GM12878 (cell line): ENCODE results near the gene PMS1. TPM values are rescaled to one million over a fixed set of nuclear protein-coding genes. Genes with fewer than 3 reads are reported as not detected.

Experiments used
- ASH2L ChIP-seq: fragments of 300-600, 200-600 bp; sonication (generic); IDR thresholded peaks from 2 replicates; pipeline ENCODE4 v1.6.1; 2017; ENCODE audit warnings: low read depth, mild to moderate bottlenecking, borderline replicate concordance
- ATF7 ChIP-seq: fragments of 450-650 bp; IDR thresholded peaks from 2 replicates; pipeline ENCODE4 v1.6.1; 2016; ENCODE audit warnings: low read depth, mild to moderate bottlenecking
- BRCA1 ChIP-seq: IDR thresholded peaks from 2 replicates; pipeline ENCODE4 v1.6.1; 2011; ENCODE audit warnings: low read depth, low read length, improper control_type of control experiment
- CBFB ChIP-seq: IDR thresholded peaks from 2 replicates; pipeline ENCODE4 v1.6.1; 2016; ENCODE audit warnings: antibody characterized with exemption, low read depth
- CEBPZ ChIP-seq: fragments of 150-350 bp; IDR thresholded peaks from 2 replicates; pipeline ENCODE4 v1.6.1; 2016; ENCODE audit warnings: low read depth, low read length
- E4F1 ChIP-seq: fragments of 450-650 bp; IDR thresholded peaks from 2 replicates; pipeline ENCODE4 v1.6.1; 2018; ENCODE audit warnings: borderline replicate concordance, mild to moderate bottlenecking; ENCODE audit not compliant: partially characterized antibody
- EED ChIP-seq: sonication (generic); IDR thresholded peaks from 2 replicates; pipeline ENCODE4 v1.6.1; 2016; ENCODE audit warnings: antibody characterized with exemption, low read depth
- EGR1 ChIP-seq, 2 experiments: IDR thresholded peaks; 1 replicate in 1 of 2; 2 replicates in 1 of 2; pipeline ENCODE4 v1.6.1; 2011 to 2012; ENCODE audit warnings: low read depth in 2 of 2, low read length in 2 of 2, borderline replicate concordance in 1 of 2, mild to moderate bottlenecking in 1 of 2, moderate library complexity in 1 of 2
- ELK1 ChIP-seq: IDR thresholded peaks from 2 replicates; pipeline ENCODE4 v1.6.1; 2012; ENCODE audit warnings: low read depth, low read length, improper control_type of control experiment
- MXI1 ChIP-seq: fragments of 150-350 bp; IDR thresholded peaks from 2 replicates; pipeline ENCODE4 v1.6.1; 2011; ENCODE audit warnings: low read depth, mild to moderate bottlenecking, inconsistent platforms, low read length, improper control_type of control experiment
- NBN ChIP-seq: fragments of 450-650 bp; IDR thresholded peaks from 2 replicates; pipeline ENCODE4 v1.6.1; 2016
- PML ChIP-seq: IDR thresholded peaks from 2 replicates; pipeline ENCODE4 v1.6.1; 2012; ENCODE audit warnings: low read length, inconsistent platforms
- POLR2A ChIP-seq: IDR thresholded peaks from 2 replicates; pipeline ENCODE4 v1.6.1; 2011; ENCODE audit warnings: low read depth, mild to moderate bottlenecking, low read length
- SPI1 ChIP-seq: IDR thresholded peaks from 2 replicates; pipeline ENCODE4 v1.6.1; 2011; ENCODE audit warnings: low read depth, mild to moderate bottlenecking, low read length, moderate library complexity, borderline replicate concordance; ENCODE audit not compliant: insufficient read depth
- SRF ChIP-seq, 2 experiments: IDR thresholded peaks; 2 replicates each; pipeline ENCODE4 v1.6.1; 2011; ENCODE audit warnings: low read depth in 2 of 2, low read length in 2 of 2, mild to moderate bottlenecking in 1 of 2, moderate library complexity in 1 of 2
- polyA plus RNA-seq, 11 experiments: library from polyadenylated mRNA; depleted of rRNA in 4 of 11; unstranded in 6 of 11; stranded (reverse) in 5 of 11; fragments of >200 nt; fragmentation: Nextera tagmentation in 4 of 11; fragmentation: Illumina TruSeq in 1 of 11; extraction: Ambion mirVana in 4 of 11; extraction: Trizol in 1 of 11; gene quantifications; 1 replicate in 1 of 11; 2 replicates in 10 of 11; pipeline versions ENCODE4 v1.2.1 to v1.2.3, GENCODE V29; 2011 to 2016; ENCODE audit warnings: inconsistent platforms in 2 of 11, missing spikeins in 2 of 11, low read depth in 1 of 11
- total RNA-seq, 4 experiments: library from RNA; depleted of rRNA in 3 of 4; stranded (reverse); fragments of >200 nt in 3 of 4; fragmentation: Illumina TruSeq in 1 of 4; extraction: Trizol in 1 of 4; gene quantifications; 2 replicates each; pipeline versions ENCODE4 v1.2.1 to v1.2.3, GENCODE V29; 2013 to 2021
- TF ChIP-seq, protein P1 (sequence below): fragments of 450-650 bp; IDR thresholded peaks from 2 replicates; pipeline ENCODE4 v1.6.1; 2017; ENCODE audit warnings: mild to moderate bottlenecking, low read depth, inconsistent platforms; ENCODE audit not compliant: poor library complexity, severe bottlenecking

Gene PMS1
- total and polyA plus RNA-seq, 10 of the 15 experiments (the other 5 are each of a cell fraction or from before 2014, with no cell fraction given) = 18.7 to 50.6 (median 29.5) TPM

- peak; percentile 47 for TF ChIP-seq EED
- TF ChIP-seq CEBPZ = no peak
- TF ChIP-seq MXI1 = peak; percentile 94
- TF ChIP-seq NBN = peak; percentile 83
- TF ChIP-seq EGR1 (IDR thresholded peaks at IDR 0.05; ENCODE audit: borderline replicate concordance in 1 of 2, low read depth in 2 of 2, low read length in 2 of 2) = peak; percentile 43 to 87; a peak in 2 of 3 replicates
- 0 out of 2 replicates have a peak, but pooled peaks have one; percentile 62 for TF ChIP-seq ASH2L
- TF ChIP-seq, protein P1, sequence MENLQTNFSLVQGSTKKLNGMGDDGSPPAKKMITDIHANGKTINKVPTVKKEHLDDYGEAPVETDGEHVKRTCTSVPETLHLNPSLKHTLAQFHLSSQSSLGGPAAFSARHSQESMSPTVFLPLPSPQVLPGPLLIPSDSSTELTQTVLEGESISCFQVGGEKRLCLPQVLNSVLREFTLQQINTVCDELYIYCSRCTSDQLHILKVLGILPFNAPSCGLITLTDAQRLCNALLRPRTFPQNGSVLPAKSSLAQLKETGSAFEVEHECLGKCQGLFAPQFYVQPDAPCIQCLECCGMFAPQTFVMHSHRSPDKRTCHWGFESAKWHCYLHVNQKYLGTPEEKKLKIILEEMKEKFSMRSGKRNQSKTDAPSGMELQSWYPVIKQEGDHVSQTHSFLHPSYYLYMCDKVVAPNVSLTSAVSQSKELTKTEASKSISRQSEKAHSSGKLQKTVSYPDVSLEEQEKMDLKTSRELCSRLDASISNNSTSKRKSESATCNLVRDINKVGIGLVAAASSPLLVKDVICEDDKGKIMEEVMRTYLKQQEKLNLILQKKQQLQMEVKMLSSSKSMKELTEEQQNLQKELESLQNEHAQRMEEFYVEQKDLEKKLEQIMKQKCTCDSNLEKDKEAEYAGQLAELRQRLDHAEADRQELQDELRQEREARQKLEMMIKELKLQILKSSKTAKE = no peak
- peak in 1 of 2 experiments; percentile 52; a peak in 1 of 4 replicates for TF ChIP-seq SRF (IDR thresholded peaks at IDR 0.05; ENCODE audit: low read depth in 2 of 2, low read length in 2 of 2)
- TF ChIP-seq CBFB = peak; percentile 16; the same call in 1 of the 2 replicates
- no peak for TF ChIP-seq BRCA1
- no peak for TF ChIP-seq SPI1
- TF ChIP-seq PML = peak; percentile 99
- TF ChIP-seq E4F1 = peak; percentile 91
- 0 out of 2 replicates have a peak, but pooled peaks have one; percentile 17 for TF ChIP-seq ELK1
- TF ChIP-seq ATF7 = peak; percentile 90
- peak; percentile 99 for TF ChIP-seq POLR2A
Observed at GRCh38 chr2:189783927-189784867, at the start of gene PMS1, which contains the start of gene ORMDL1 (continued).
